Uterus (tissue), 2 donors: ENCODE data around the gene DNAJA4.

Experiments used
- CTCF ChIP-seq, 4 experiments: fragments of 200-600 bp in 2 of 4; fragments of 450-650 bp in 2 of 4; sonication (generic) in 2 of 4; IDR thresholded peaks; one replicate each; pipeline ENCODE4 v1.5.1; 2016 to 2019; ENCODE audit warnings: antibody characterized with exemption in 4 of 4, mild to moderate bottlenecking in 2 of 4, moderate library complexity in 1 of 4
- POLR2A ChIP-seq, 2 donors: fragments of 450-650 bp; IDR thresholded peaks; one replicate each; pipeline ENCODE4 v1.6.1; 2016; ENCODE audit warnings: antibody characterized with exemption in 2 of 2, mild to moderate bottlenecking in 1 of 2, moderate library complexity in 1 of 2

GRCh38 chr15:78292219-78292618 lies 27.9 kb downstream of the DNAJA4 start:
- TF ChIP-seq POLR2A (IDR thresholded peaks at IDR 0.05) = no peak
- TF ChIP-seq CTCF (IDR thresholded peaks at IDR 0.05) = no peak
